ENCODE data around the gene ASXL2.
A peak's percentile ranks its signal among the peaks of the same experiment; 100 is the strongest.
"Not testable (repeated sequence)": the region's sequence is repeated elsewhere in the genome, so short reads cannot be mapped to it uniquely, and the experiment has no call there.

Gene ASXL2

DNA sequence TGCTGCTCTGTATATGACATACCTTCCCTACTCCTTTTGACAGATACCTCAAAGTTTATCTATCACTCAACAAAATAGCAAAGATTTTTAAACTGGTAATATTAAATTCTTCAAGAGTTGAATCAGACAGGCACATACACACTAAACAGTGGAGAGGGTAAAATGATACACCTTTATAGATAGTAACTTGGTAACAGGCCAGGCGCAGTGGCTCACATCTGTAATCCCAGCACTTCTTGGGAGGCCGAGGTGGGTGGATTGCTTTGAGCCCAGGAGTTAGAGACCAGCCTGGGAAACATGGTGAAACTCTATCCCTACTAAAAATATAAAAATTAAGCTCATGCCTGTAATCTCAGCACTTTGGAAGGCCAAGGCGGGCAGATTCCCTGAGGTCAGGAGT is 23.2 kb downstream of the ASXL2 start:
- TF ChIP-seq, protein P1, sequence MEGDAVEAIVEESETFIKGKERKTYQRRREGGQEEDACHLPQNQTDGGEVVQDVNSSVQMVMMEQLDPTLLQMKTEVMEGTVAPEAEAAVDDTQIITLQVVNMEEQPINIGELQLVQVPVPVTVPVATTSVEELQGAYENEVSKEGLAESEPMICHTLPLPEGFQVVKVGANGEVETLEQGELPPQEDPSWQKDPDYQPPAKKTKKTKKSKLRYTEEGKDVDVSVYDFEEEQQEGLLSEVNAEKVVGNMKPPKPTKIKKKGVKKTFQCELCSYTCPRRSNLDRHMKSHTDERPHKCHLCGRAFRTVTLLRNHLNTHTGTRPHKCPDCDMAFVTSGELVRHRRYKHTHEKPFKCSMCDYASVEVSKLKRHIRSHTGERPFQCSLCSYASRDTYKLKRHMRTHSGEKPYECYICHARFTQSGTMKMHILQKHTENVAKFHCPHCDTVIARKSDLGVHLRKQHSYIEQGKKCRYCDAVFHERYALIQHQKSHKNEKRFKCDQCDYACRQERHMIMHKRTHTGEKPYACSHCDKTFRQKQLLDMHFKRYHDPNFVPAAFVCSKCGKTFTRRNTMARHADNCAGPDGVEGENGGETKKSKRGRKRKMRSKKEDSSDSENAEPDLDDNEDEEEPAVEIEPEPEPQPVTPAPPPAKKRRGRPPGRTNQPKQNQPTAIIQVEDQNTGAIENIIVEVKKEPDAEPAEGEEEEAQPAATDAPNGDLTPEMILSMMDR (IDR thresholded peaks at IDR 0.05; ENCODE audit: control extremely low read depth, extremely low read depth, low read depth, missing control alignments): no peak
- POLR2A ChIA-PET: no interaction called here
- no peak for DNase-seq (ENCODE audit: extremely low spot score)
- CTCF ChIA-PET: interaction anchor here (0.8 to 7.5 kb wide), 6 partner anchors 9 to 93 kb away, joined by 3 to 136 read pairs (median 6); partner anchors contain the start of gene ASXL2

DNA sequence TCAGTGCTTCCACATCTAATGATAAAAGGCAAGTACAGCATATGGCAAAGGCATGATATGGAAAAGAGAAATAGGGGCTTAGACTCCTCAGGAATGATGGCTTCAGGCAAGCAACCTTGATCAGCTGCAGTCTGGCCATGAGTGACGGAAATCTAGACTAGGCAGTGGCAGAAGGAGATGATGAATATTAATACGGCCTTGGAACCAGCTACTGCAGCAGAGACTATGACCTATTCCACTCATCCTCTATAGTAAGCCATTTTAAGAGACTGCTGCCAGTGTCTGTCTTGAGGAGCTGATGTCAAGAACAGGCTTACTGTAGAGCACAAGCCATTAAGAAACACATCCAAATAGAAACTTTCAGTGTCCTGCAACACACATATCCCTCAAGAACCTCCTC is 23.7 kb downstream of the ASXL2 start:
- CTCF ChIA-PET: interaction anchor here (0.7 to 7.5 kb wide), 11 partner anchors 10 to 291 kb away, joined by 3 to 136 read pairs (median 5); partner anchors contain the start of gene ASXL2
- POLR2A ChIA-PET: interaction anchor here (0.6 kb wide), 1 partner anchor 24 kb away, joined by 3 read pairs; the partner anchor contains the start of gene ASXL2
- DNase-seq (ENCODE audit: extremely low spot score): no peak

DNA sequence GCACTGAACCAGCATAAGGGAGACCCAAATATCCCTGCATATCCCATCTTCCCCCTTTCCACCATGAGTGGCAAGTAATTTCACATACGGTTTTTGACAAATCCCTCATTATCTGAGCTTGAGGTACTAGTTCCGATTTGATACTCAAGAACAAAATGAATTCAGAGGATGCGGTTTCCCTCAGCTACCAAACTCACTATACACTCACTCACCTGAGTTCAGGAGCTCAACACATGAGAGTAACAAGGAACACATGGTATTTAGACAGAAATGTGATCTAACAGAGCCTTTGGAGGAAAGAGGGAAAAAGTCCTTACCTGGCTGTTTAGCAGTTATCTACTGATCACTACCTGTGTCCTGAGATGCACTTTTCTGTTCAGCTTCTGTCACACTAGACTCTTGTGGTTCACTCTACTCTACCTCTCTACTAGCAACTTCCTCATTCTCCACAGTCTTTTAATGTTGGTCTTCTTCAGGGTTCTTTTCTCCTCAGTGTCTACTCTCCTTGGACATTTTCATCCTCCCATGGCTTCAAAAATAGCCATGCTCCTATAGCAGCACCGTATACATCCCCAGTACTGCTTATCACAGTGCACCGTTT is 25.1 kb downstream of the ASXL2 start:
- ChIA-PET CTCF (interaction anchor here (0.8 to 7.5 kb wide), 23 partner anchors 8 to 687 kb away, joined by 3 to 136 read pairs (median 4); partner anchors contain the start of gene ASXL2), POLR2A (interaction anchor here (0.6 kb wide), 1 partner anchor 277 kb away, joined by 5 read pairs; no protein-coding TSS in a partner anchor)
- peak; percentile 24 for DNase-seq (ENCODE audit: extremely low spot score)
- TF ChIP-seq, protein P1 (IDR thresholded peaks at IDR 0.05; ENCODE audit: control extremely low read depth, extremely low read depth, low read depth, missing control alignments): no peak

More for the DNA sequence above, 23.7 kb downstream of the ASXL2 start:
- TF ChIP-seq, protein P1 (IDR thresholded peaks at IDR 0.05; ENCODE audit: control extremely low read depth, extremely low read depth, low read depth, missing control alignments): no peak

DNA sequence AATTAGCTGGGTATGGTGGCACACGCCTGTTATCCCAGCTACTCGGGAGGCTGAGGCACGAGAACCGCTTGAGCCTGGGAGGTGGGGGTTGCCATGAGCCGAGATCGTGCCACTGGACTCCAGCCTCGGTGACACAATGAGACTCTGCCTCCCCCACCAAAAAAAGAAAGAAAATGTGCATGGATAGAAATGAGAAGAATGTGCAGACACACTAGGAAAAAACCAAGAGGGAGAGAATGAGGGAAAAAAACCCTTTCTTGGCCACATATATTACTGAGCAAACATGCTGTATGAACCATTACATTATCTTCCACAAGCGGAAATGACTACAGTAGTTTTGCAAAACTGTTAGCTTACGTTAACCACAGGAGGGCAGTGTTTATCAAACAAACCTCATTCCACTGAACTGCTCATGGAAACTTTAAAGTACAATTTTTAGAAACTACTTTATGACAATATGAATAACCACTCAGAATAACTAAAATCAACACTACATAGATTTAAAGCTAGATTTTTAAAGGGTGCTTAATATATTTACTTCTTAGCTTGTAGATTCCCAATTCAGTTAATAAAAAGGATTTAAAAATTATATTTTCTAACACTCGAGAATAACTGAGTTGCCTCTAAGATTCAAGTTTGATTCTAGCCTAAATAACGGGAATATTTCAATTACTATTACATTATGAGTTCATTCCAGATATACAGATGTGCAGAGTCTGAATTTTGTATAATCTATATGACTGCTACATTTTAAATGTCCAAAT is 26.4 kb downstream of the ASXL2 start:
- POLR2A ChIA-PET: interaction anchor here (0.6 kb wide), 1 partner anchor 17 kb away, joined by 4 read pairs; no protein-coding TSS in a partner anchor
- peak; percentile 70 for DNase-seq (ENCODE audit: extremely low spot score)
- CTCF ChIA-PET: interaction anchor here (0.7 to 7.5 kb wide), 32 partner anchors 10 to 575 kb away, joined by 3 to 136 read pairs (median 4); partner anchors contain the start of gene ASXL2
- TF ChIP-seq, protein P1 (IDR thresholded peaks at IDR 0.05; ENCODE audit: control extremely low read depth, extremely low read depth, low read depth, missing control alignments): peak; percentile 66

DNA sequence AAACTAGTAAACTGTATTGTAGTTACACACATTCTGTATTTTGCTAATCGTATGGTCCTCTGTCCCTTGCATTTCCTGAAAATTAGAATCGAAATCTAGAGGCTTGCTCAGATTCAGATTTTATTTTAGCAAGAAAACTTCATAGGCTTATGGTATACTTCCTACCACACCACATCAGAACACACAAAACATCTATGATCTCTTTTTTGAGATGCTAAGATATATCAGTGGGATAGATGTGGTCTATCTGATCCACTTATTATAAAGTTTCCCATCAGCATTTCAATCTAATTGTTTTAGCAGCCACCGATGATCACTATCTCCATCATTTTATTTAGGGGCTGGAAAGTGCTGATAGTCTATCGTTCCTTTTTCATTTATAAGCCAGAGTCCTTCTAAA is 27.9 kb downstream of the ASXL2 start:
- POLR2A ChIA-PET; DNase-seq (ENCODE audit: extremely low spot score): not testable (repeated sequence)
- CTCF ChIA-PET: interaction anchor here (1.9 to 7.5 kb wide), 6 partner anchors 9 to 101 kb away, joined by 7 to 136 read pairs (median 32); no protein-coding TSS in a partner anchor

DNA sequence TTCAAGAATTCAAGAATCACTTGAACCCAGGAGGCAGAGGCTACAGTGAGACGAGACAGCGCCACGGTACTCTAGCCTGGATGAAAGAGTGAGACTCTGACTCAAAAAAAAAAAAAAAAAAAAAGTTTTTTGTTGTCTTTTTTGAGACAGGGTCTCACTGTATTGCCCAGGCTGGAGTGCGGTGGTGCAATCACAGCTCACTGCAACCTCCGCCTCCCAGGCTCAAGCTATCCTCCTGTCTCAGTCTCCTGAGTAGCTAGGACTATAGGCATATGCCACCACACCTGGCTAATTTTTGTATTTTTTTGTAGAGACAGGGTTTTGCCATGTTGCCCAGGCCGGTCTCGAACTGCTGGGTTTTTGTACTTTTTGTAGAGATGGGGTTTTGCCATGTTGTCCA is 28.9 kb downstream of the ASXL2 start:
- CTCF ChIA-PET: interaction anchor here (1.0 to 1.1 kb wide), 4 partner anchors 8 to 49 kb away, joined by 3 to 4 read pairs (median 3); no protein-coding TSS in a partner anchor
- POLR2A ChIA-PET: not testable (repeated sequence)

DNA sequence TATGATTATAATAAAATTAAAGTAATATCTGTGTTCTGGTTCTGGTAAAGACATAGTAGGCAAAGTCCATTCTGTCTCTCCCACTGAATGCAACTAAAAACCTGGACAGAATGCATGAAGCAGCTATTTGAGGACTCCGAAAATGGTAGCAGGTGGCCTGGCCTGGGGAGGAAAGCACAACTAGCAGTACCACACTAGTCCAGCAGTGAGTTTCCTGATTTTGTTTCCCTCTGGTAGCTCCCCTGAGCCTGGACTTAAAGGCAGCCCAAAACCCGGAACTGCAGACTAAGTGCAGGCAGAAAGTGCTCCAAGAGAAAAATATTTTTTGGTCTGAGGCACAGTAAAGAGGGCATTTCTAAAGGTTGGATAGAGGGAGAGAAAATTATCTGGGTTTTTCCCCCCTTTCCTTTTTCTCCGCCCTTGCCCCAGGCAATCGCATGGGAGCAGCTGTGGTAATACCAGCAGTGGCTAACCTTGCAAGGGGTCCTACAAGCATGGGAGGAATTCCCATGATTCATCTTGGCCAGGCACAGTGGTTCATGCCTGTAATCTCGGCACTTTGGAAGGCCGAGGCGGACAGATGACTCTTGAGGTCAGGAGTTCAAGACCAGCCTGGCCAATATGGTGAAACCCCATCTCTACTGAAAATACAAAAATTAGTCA is 32.3 kb downstream of the ASXL2 start:
- ChIA-PET POLR2A (no interaction called here), CTCF (interaction anchor here (1.6 to 2.2 kb wide), 2 partner anchors 8 to 10 kb away, joined by 6 to 7 read pairs; no protein-coding TSS in a partner anchor)
- no peak for DNase-seq (ENCODE audit: extremely low spot score)
- TF ChIP-seq, protein P1 (IDR thresholded peaks at IDR 0.05; ENCODE audit: control extremely low read depth, extremely low read depth, low read depth, missing control alignments): no peak

More for the DNA sequence above, 28.9 kb downstream of the ASXL2 start:
- not testable (repeated sequence) for DNase-seq (ENCODE audit: extremely low spot score)

Data from GM10248 (cell line).